ENCODE measurements around the gene OLFML2A. TPM values are rescaled to one million over a fixed set of nuclear protein-coding genes. Genes with fewer than 3 reads are reported as not detected.
"Not testable (repeated sequence)": the region's sequence is repeated elsewhere in the genome, so short reads cannot be mapped to it uniquely, and the experiment has no call there.

Gene OLFML2A
- total RNA-seq, 1 donor from 2014 or later, result 12.7 TPM

- DNase-seq (ENCODE audit: low spot score), result no peak
Measured at GRCh38 chr9:124828489-124829333, 51.8 kb downstream of the OLFML2A start.

DNA sequence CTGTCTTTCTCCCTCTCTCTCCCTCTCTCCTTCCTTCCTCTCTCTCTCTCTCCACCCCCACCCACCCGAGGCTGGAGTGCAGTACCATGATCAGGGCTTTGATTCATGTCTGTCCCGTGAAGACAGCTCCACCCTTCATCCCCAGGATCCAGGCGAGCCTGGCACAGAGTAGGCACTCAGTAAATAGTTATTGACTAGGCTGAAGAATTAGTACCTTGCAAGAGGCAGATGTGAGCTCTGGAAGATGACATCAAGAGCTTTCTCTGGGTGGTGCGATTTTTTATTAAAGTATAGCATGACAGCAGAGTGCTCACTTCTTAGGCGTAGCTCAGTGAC lies 52.4 kb downstream of the OLFML2A start:
- no peak for DNase-seq (ENCODE audit: low spot score)

DNA sequence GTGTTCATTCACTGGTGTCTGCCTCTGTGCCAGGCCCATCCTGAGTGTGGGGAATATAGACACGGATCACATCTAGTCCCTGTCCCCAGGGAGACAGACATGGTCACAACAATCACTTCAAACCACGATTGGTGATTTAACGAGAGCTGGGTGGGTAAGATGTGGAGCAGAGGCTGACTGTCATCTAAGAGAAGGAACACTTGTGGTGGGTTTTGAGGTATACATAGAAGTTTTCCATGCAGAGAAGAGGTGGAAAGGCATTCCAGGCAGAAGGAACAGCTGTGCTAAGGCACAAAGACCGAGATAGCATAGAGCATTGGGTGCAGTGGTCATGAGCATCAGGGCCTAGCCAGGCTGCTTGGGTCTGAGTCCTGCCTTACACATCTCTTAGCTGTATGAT lies 53.7 kb downstream of the OLFML2A start:
- DNase-seq (ENCODE audit: low spot score), result no peak

DNA sequence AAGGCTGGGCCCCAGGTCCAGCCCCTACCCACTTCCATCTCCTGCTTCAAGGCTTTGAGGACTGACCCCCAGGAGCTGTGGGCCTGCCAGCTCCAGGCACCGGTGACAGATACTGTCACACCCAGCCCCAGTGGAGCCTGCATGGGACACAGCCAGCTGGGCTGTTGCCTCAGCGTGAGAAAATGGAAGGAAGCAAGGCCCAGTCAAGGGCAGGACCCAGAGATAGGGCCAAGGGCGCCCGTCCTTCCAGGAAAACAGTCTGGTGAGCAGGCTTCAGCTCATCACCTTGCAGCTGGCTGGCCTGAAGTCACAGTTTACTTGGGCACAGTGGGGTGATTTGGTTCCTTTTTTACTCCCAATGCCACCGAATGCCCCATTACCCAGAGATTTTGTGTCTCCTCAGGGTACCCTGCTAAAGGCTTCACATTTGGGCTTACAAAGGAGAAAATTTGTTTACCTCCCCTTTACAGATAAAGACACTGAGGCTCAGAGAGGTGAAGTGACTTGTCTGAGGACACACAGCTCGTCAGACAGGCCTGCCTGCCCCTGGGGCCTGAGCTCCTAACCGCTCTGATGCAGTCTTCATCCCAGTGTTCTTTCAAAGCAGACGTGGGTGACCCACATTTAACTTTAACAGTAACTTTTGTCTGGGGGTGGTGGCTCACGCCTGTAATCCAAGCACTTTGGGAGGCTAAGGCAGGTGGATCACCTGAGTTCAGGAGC lies 54.9 kb downstream of the OLFML2A start:
- no peak for DNase-seq (ENCODE audit: low spot score)

DNA sequence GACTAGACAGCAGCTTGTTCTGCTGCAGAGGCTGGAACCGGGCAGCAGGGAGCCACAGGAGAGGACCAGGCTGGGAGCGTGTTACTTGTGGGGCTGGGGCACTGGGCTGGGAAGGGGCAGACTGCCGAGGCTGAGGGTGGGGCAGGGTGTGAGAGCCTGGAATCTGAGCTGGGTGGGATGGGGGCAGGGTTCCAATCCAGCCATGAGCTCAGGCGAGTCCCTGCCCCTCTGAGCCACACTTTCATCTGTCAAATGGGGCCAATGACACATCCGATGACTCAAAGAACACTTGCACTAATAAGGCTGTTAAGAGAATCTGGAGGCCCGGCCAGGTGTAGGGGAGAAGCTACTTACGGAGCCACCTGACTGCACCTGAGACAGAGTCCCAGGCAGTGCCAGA lies 57.7 kb downstream of the OLFML2A start:
- DNase-seq (ENCODE audit: low spot score), result no peak

DNA sequence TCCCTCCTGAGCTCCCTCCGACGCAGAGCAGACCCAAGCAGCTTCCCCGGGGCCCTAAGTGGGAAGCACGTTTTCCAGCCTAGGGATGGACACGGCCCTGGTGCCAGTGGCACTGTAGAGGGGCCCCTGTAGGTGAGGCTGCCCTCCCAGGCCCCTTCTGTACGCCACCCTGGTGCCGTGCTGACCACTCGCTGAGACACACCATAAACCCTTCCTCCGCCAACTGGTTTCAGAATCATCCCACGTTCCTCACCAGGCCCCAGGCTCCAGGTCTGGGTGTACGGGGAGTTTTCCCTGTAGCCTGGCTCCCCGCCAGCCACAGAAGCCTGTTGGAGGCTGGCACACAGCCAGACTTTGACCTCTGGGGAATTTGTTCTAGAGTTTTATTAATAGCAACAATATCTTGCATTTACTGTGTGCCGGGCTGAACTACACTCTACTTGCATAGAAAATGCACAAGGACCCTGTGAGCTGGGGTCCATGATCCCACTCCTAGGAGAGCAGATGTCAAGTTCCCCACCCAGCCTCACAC lies 58.2 kb downstream of the OLFML2A start:
- DNase-seq (ENCODE audit: low spot score), result peak; percentile 68

GRCh38 chr9:124838132-124838531 lies 61.2 kb downstream of the OLFML2A start:
- not testable (repeated sequence) for DNase-seq (ENCODE audit: low spot score)

- not testable (repeated sequence) for DNase-seq (ENCODE audit: low spot score)
Measured at GRCh38 chr9:124838567-124839275, 61.8 kb downstream of the OLFML2A start.

DNA sequence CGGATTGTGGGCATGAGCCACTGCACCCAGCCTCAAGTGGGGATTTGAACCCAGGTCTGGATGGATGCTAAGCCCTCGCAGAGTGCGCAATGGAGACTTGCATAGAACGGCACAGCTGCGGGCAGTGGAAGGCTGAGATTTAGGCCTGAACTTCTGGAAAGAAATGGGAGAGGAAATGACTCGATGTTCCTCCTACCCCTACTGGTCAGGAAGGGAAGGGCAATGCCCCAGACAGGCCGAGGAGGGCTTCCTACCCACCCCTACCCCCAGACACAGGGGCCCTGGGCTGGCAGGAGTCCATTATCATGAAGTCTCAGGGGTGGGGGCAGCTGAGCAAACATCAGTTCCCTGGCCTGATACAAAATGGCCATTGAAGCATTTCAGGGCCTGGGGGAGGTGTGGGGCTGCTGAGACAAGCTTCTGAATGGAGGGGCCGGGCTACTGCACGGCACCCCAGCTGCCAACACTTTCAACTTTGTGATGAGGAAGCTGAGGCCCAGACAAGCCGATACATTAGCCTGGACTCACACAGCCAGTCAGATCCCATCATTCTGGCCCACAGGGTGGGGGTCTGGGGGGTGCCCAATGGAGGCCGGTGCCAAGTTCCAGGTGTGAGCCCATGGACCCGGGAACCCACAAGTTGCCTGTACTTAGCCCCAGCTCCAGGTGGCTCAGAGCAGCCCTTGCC lies 62.8 kb downstream of the OLFML2A start:
- no peak for DNase-seq (ENCODE audit: low spot score)

- DNase-seq (ENCODE audit: low spot score), result no peak
Measured at GRCh38 chr9:124840300-124840833, 63.4 kb downstream of the OLFML2A start.

DNA sequence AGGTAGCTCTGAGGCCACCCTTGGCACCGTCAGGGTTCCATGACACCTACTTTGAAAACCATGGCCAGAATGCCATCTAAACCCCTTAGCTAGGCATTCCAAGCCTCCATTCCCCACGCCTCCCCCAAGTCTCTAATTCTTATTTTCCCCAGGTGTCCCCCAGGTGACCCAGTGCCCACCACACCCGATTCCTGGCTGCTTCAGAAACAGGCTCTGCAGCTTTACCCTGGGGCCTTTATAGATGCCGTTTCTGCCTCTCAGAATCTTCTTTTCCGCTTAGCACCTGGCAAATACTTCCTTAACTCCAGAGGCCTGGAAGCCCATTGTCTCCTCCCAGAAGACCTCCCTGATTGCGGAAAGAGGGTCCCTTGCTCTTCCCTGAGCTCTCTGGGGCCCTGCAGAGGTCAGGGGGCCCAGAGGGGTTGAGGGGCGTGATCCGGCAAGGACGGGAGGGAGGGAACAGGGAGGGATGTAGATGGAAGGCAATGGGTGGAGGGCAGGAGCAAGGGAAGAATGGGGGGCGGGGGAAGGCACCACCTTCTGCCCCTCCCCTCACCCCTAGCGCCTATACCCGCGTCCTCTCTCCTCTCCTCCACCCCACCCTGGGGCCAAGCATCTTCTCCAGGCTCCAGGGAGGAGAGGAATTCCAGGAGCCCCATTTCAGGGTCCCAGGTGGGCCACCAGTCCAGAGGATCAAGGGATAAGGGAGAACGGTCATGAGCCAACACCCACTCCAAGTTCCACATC lies 64.3 kb downstream of the OLFML2A start:
- DNase-seq (ENCODE audit: low spot score), result no peak

DNA sequence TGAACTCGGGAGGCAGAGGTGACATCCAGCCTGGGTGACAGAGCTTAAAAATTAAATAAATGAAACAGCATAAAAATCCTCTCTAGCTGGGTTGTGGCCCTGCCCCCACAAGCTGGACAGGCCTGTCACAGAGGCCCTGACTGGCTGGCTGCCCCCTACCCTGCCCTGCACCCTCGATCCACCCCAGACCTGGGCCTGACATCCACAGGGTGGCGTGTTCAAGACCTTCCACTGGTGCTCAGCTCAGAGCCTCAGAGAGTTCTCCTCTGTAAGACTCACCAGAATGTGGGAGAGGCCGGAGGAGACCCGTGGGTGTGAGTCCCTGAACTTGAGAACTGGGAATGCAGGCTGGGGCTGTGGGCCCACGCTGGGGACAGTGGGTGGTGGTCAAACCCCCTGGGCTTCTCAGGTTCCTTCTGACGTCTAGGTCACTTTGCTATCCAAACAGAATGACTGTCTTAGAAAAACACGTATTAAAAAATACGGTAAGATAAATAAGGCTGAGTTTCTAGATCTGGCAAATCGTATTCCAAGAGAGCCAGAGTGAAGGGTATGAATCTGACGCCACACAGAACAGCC lies 66.6 kb downstream of the OLFML2A start:
- DNase-seq (ENCODE audit: low spot score), result no peak

DNA sequence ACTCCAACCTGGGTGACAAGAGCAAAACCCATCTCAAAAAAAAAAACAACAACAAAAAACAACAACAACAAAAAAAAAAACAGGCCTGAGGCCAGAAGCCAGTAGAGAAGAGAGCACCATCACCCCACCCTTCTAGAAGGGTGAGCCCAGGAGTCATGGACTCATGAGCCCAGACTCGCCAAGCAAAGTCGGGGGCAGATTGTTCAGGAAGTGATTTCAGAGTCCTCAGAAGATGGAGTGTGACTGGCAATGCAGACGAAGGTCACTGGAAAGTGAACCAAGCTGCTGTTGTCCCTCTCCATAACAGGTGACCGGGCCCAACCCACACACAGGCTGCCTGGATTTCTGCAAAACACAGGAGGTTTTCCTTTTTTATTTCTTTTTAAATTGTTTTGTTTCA lies 67.4 kb downstream of the OLFML2A start:
- no peak for DNase-seq (ENCODE audit: low spot score)

GRCh38 chr9:124846467-124846866 lies 69.5 kb downstream of the OLFML2A start:
- not testable (repeated sequence) for DNase-seq (ENCODE audit: low spot score)

GRCh38 chr9:124846969-124847368 lies 70.0 kb downstream of the OLFML2A start:
- no peak for DNase-seq (ENCODE audit: low spot score)

DNA sequence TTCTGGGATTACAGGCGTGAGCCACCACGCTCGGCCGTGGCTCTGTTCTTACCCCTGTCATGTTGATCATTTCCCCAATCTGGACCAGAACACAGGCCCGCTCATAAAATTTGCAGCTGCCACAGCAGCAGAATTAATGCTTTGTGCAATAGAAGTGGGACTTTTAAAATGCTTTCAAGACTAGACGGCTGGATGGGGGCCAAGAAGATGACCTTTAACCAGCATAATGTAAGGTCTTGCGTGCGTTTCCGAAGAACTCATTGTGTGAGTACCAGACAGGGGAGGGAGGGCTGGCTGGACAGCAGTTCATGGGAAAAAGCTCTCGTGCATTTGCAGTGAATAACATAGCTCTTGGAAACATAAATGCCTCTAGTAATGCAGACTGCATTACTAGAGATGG lies 72.9 kb downstream of the OLFML2A start:
- no peak for DNase-seq (ENCODE audit: low spot score)

GRCh38 chr9:124852121-124852828 lies 75.3 kb downstream of the OLFML2A start:
- DNase-seq (ENCODE audit: low spot score), result no peak

- DNase-seq (ENCODE audit: low spot score), result peak; percentile 56
Measured at GRCh38 chr9:124852829-124853531, 76.0 kb downstream of the OLFML2A start, which contains the start of gene WDR38. Gene WDR38 (plus strand): TSS chr9:124853460. CDS start chr9:124853532, 72 bp downstream.

- DNase-seq (ENCODE audit: low spot score), result no peak
Measured at GRCh38 chr9:124853605-124854143, 76.7 kb downstream of the OLFML2A start.

Data from mucosa of gallbladder (tissue), 1 donor.